OCI-LY7 (cell line): ENCODE results near the gene PIGC.

ENCODE experiments used
- EZH2phosphoT487 ChIP-seq: fragments of 200-600 bp; sonication (generic); IDR thresholded peaks from 2 replicates; pipeline ENCODE4 v1.6.1; 2018; ENCODE audit warnings: low read depth, borderline replicate concordance, mild to moderate bottlenecking, mixed run types, antibody characterized with exemption, low read length, moderate library complexity, mixed read lengths
- TF ChIP-seq, protein P1 (sequence below): fragments of 200-600 bp; sonication (generic); conservative IDR thresholded peaks from 2 replicates; pipeline ENCODE4 v1.5.1; 2014; ENCODE audit warnings: mild to moderate bottlenecking, antibody characterized with exemption, low read length, moderate library complexity, mixed read lengths

GRCh38 chr1:172425339-172425738 is 18.5 kb downstream of the PIGC start:
- TF ChIP-seq, protein P1, sequence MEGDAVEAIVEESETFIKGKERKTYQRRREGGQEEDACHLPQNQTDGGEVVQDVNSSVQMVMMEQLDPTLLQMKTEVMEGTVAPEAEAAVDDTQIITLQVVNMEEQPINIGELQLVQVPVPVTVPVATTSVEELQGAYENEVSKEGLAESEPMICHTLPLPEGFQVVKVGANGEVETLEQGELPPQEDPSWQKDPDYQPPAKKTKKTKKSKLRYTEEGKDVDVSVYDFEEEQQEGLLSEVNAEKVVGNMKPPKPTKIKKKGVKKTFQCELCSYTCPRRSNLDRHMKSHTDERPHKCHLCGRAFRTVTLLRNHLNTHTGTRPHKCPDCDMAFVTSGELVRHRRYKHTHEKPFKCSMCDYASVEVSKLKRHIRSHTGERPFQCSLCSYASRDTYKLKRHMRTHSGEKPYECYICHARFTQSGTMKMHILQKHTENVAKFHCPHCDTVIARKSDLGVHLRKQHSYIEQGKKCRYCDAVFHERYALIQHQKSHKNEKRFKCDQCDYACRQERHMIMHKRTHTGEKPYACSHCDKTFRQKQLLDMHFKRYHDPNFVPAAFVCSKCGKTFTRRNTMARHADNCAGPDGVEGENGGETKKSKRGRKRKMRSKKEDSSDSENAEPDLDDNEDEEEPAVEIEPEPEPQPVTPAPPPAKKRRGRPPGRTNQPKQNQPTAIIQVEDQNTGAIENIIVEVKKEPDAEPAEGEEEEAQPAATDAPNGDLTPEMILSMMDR, result no peak
- no peak for TF ChIP-seq EZH2phosphoT487
